HG03469 (cell line): ENCODE results near the gene PI4KA.

Experiments
- ATAC-seq: cut with Tn5 transposase; IDR thresholded peaks from one replicate; pipeline ENCODE4 v1.9.1; 2021; ENCODE audit warnings: mild to moderate bottlenecking, moderate library complexity, moderate number of reproducible peaks; ENCODE audit not compliant: unreplicated experiment

The PI4KA gene

GRCh38 chr22:20794650-20795413 lies 63.8 kb downstream of the PI4KA start:
- no peak for ATAC-seq

GRCh38 chr22:20793748-20794649 lies 64.6 kb downstream of the PI4KA start:
- no peak for ATAC-seq

GRCh38 chr22:20792966-20793728 lies 65.5 kb downstream of the PI4KA start:
- no peak for ATAC-seq

- ATAC-seq = no peak
These were observed 66.2 kb downstream of the PI4KA start for GRCh38 chr22:20792221-20792965.

DNA sequence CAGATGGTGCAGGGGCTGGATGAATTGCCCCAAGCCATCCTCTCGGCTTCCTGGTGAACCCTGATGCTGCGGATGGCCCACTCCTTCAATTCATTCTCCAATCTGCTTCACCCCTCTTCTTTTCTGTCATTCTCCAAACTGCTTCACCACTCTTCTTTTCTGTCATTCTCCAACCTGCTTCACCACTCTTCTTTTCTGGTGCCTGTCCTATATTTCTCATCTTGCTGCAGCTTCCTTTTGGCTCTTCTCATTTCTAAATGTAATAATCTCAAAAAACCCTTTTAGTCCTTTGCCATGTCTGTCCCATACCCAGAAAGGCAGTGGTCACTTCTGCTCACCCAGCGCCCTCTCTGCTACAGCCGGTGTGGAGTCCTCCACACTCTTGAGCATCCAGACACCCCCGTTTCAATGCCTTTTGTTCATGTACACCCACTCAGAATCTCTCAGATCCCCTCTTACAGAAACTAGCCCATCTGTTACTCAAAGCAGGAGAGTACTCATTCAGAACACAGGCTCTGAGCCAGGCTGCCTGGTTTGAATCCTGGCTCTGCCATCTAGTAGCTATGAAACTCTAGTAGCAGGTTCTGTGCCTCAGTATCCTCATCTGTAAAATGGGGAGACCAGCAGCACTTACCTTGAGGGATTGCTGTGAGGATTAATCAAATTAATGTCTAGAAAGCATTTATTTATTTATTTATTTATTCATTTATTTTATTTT lies 69.8 kb downstream of the PI4KA start:
- ATAC-seq = no peak

- ATAC-seq = no peak
These were observed 70.6 kb downstream of the PI4KA start for GRCh38 chr22:20787746-20788626.

DNA sequence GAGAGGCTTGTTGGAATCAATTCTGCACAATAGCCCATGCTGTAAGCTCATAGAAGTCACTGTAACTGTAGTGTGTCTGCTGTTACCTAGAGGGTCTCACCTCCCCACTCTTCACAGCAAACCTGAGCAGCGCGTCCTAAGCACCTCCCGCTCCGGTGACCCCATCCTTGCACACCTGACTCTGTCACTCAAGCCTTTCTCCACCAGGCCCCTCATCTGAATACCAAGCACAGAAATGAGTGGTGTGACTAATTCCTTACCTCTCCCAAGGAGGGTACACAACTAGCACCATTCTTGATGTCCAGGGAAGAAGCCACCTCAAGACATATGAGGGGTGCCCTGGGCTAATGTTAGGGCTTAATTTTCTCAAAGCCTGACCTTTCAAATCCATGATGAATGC lies 71.4 kb downstream of the PI4KA start:
- ATAC-seq = no peak

GRCh38 chr22:20786536-20786979 lies 72.1 kb downstream of the PI4KA start:
- no peak for ATAC-seq

DNA sequence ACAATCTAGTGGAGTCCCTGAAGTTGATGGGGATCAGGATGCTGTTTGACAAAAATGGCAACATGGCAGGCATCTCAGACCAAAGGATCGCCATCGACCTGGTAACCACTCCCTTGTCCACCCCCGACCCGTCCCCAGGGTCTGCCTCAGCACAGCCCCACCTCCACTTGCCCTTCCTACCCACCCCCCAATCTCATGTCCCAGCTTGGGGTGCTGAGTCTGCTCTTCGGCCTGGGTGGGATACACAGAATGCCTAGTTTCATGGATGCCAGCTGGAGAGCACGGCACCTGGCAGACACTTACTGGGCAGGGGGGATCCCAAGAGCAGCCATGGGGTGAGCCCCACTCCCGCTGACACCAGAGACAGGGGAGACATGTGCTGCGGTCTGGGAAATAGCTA lies 72.6 kb downstream of the PI4KA start:
- no peak for ATAC-seq

- no peak for ATAC-seq
These were observed 73.2 kb downstream of the PI4KA start for GRCh38 chr22:20785415-20785814.

- no peak for ATAC-seq
These were observed 74.5 kb downstream of the PI4KA start for GRCh38 chr22:20783844-20784723.

- no peak for ATAC-seq
These were observed 75.3 kb downstream of the PI4KA start for GRCh38 chr22:20783300-20783673.

DNA sequence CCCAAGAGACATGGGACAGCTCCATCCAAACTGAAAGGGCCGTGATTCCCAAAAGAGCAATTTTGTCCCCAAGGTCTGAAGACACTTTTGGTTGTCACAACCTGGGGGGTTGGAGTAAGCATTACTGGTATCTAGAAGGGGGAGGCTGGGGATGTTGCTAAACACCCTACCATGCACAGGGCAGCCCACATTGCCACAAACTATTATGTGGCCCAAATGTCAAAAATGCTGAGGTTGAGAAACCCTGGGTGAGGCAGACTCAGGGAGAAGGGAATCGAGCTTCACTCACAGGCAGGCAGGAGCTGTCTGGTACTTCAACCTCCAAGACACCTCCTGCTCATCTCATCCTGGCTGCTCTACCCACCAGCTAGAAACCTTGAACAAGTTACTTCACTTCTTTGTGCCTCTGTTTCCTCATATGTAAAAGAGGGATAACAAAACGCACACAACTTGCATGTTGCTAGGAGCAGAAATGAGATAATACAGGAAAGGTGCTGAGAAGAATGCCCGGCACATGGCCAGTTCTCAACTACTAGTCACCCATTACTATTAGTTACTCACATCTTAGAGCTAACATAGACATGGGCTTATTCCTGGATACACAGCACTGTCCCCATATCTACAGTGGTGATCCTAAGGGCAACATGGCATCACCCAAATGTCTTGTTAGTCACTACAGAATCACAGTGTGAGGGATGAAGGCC lies 75.9 kb downstream of the PI4KA start:
- ATAC-seq = no peak

DNA sequence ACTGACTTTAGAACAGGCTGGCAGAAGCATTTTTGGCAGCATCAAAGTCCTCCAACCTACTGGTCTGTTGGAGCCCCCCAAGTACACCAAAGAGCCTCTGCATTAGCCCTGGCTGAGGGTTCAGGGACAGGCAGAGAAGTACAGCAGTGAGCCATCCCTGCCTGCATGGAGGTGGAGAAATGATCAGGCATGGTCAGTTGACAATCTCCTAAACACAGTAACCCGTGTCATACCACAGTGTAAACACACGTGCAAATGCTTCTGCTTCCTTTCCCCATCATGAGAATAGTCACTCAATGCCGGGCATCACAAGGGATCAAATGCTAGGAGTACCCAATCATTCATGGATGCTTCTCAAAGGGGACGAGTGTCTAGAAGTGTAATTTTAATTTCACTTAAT lies 76.5 kb downstream of the PI4KA start:
- no peak for ATAC-seq

DNA sequence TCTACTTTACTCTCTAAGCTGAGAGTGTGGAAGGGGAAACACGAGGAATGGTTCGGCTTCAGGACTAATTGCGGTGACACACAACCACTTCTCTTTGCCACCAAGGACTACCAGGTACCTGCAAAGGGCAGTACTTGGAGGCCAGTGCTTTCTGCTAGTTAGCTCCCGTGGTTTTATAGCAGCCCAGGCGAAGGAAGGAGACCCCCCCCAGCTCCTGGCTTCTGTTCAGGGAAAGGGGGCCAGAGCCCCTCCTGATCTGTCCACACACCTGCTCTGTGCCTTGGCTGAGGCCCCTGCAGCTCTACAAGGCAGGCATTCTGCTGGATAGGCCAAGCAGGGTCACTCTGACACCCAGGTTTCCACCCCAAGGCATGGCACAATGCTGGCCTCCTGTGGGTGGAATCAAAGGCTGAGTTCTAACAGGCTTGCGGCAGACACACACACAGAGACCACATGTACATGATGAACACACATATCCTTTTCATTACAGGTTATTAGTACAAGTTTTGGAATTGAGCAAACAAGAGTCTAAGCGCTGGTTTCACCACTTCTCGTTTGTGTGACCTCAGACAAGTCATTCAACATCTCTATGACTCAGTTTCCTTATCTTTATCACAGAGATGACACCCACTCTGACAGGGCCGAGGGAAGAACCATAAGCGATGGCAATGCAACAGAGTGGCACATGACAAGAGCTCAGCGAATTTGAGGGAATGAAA lies 77.2 kb downstream of the PI4KA start:
- no peak for ATAC-seq

DNA sequence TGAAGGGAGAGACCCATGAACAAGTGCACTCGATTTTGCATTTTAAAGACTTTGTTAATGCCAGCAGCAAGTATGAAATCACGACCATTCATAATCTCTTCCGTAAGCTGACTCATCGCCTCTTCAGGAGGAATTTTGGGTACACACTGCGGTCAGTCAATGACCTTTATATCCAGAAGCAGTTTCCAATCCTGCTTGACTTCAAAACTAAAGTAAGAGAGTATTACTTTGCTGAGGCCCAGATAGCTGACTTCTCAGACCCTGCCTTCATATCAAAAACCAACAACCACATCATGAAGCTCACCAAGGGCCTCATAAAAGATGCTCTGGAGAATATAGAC lies 78.8 kb downstream of the PI4KA start:
- ATAC-seq = no peak
